GM12872 (cell line): ENCODE data around the gene GALNT16.

Experiments
- CTCF ChIP-seq: IDR thresholded peaks from 3 replicates; pipeline ENCODE4 v1.5.1; 2011; ENCODE audit warnings: low read depth, mild to moderate bottlenecking, low read length, moderate library complexity; ENCODE audit not compliant: insufficient read depth

The GALNT16 gene

GRCh38 chr14:69234106-69234505, 25.9 kb upstream of the GALNT16 start:
- no peak for TF ChIP-seq CTCF

DNA sequence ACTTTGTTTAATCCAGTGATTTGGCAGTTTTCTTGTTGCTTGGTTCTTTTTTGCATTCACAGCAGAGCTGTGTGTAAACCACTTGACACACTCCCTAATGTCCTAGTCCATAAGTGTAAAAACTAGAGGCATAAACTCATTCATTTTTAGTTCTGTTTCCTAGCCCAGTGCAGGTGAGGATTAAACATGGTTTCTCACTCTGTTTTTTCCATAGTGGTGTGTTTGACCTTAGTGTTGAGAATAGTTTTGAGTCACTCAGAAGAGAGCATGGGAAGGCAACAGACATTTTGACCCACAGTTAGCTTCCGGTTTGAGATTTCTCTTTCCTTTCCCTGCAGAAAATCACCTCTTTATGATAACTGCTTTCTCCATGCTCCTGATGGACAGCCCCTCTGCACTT, 24.2 kb upstream of the GALNT16 start:
- TF ChIP-seq CTCF = no peak

GRCh38 chr14:69237142-69237541, 22.8 kb upstream of the GALNT16 start:
- no peak for TF ChIP-seq CTCF

GRCh38 chr14:69237584-69237983, 22.4 kb upstream of the GALNT16 start:
- TF ChIP-seq CTCF = no peak

DNA sequence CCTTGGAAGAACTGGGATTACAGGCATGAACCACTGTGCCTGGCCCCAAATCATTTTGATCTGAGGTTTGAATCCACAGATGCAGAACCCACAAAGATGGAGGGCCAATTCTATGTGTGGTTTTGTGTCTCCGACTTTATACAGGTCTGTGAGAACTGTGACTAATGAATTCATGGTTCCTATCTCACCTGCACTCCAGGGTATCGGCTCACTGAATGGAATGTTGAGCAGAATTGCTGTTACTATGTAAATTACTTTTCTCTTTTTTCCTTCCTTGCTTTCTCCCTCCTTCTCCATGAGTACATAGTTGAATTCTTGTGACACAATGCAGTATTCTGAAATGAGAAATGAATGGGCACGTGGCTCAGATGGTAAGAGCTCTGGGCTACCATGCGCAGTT, 21.1 kb upstream of the GALNT16 start:
- TF ChIP-seq CTCF = no peak

DNA sequence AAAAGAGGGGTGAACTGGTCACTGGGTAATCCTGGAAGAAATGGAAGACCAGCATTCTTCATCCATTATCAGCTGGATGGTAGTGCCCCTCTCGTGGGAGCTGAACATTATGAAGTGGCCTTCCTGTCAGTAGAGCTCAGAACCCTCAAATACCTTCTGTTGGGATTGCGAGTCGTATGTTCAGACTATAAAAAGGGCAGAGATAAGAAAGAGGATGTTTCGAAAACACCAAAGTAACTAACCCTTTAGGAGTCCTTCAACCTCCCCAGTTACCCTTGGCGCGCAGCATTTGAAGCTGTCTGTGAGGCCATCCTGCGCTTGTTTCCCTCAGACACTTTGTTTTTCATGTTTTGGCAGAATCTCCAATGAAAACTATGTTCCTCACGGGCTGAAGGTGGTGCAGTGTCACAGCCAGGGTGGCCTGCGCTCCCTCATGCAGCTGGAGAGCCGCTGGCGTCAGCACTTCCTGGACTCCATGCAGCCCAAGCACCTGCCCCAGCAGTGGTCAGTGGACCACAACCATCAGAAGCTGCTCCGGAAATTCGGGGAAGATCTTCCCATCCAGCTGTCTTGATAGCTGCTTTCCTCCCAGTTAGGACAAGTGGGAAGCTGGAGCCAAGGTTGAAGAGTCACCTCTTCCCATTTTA, 19.3 kb upstream of the GALNT16 start:
- no peak for TF ChIP-seq CTCF

GRCh38 chr14:69241577-69241976, 18.4 kb upstream of the GALNT16 start:
- TF ChIP-seq CTCF = no peak
